Stimulated activated CD8-positive, alpha-beta memory T cell treated with anti-CD3 and anti-CD28 coated beads, Interleukin-15, amount 100 ng/mL, for 48 hours (primary cell): ENCODE measurements around the gene MS4A14.
"Not testable (repeated sequence)": the region's sequence is repeated elsewhere in the genome, so short reads cannot be mapped to it uniquely, and the experiment has no call there.

Experiments
- DNase-seq, 2 donors: peaks; one replicate each; pipeline ENCODE4 v3.0.0-alpha.2; 2020; ENCODE audit warnings: low read depth in 2 of 2

MS4A14 gene

GRCh38 chr11:60389279-60389910, 6.9 kb upstream of the MS4A14 start:
- no peak for DNase-seq

- DNase-seq, result no peak
These were observed 5.8 kb upstream of the MS4A14 start for GRCh38 chr11:60390419-60390818.

- DNase-seq, result no peak
These were observed 3.9 kb upstream of the MS4A14 start for GRCh38 chr11:60392361-60392760.

GRCh38 chr11:60393016-60393415, 3.2 kb upstream of the MS4A14 start:
- DNase-seq, result no peak

GRCh38 chr11:60394666-60395380, 1.4 kb upstream of the MS4A14 start:
- DNase-seq, result no peak

- DNase-seq, result no peak
These were observed 540 bp downstream of the MS4A14 start for GRCh38 chr11:60396799-60397198.

GRCh38 chr11:60420015-60420414, 23.8 kb downstream of the MS4A14 start:
- no peak for DNase-seq

GRCh38 chr11:60422609-60423008, 26.4 kb downstream of the MS4A14 start:
- no peak for DNase-seq

GRCh38 chr11:60428517-60428916, 32.3 kb downstream of the MS4A14 start:
- no peak for DNase-seq

- no peak for DNase-seq
These were observed 33.0 kb downstream of the MS4A14 start, which contains the start of gene MS4A5 for GRCh38 chr11:60429272-60429671. MS4A5 (plus strand) TSS chr11:60429572; CDS start chr11:60429675, 103 bp downstream.

- DNase-seq, result no peak
These were observed 35.0 kb downstream of the MS4A14 start for GRCh38 chr11:60431251-60431650.

- no peak for DNase-seq
These were observed 37.1 kb downstream of the MS4A14 start for GRCh38 chr11:60433401-60433800.

GRCh38 chr11:60447070-60447469, 50.8 kb downstream of the MS4A14 start:
- no peak for DNase-seq

GRCh38 chr11:60447846-60448245, 51.6 kb downstream of the MS4A14 start:
- no peak for DNase-seq

GRCh38 chr11:60451185-60451584, 54.9 kb downstream of the MS4A14 start:
- not testable (repeated sequence) for DNase-seq

- DNase-seq, result no peak
These were observed 58.0 kb downstream of the MS4A14 start for GRCh38 chr11:60454212-60454611.

- no peak for DNase-seq
These were observed 59.3 kb downstream of the MS4A14 start, which contains the start of gene MS4A1 for GRCh38 chr11:60455531-60456042. MS4A1 (plus strand) TSS chr11:60455847; CDS start chr11:60462375, 6,528 bp downstream.

- DNase-seq, result no peak
These were observed 61.3 kb downstream of the MS4A14 start for GRCh38 chr11:60457576-60457975.

GRCh38 chr11:60459345-60459744, 63.1 kb downstream of the MS4A14 start:
- DNase-seq, result no peak
